Large intestine (tissue), 3 donors: ENCODE results near the gene AVPR2. TPM values are rescaled to one million over a fixed set of nuclear protein-coding genes. Genes with fewer than 3 reads are reported as not detected.

Source experiments
- DNase-seq, 2 donors: peaks; one replicate each; pipeline versions ENCODE4 v3.0.0 to v3.0.0-alpha.2; 2013
- H3K27ac ChIP-seq: one replicate; pipeline ENCODE4 v1.5.1; 2013; ENCODE audit warnings: low read length
- H3K27me3 ChIP-seq: 2 replicates; pipeline ENCODE4 v1.6.1; 2013; ENCODE audit warnings: low read length; ENCODE audit not compliant: control insufficient read depth, insufficient read depth
- H3K36me3 ChIP-seq: 2 replicates; pipeline ENCODE4 v1.6.1; 2013; ENCODE audit warnings: low read length; ENCODE audit not compliant: control insufficient read depth, insufficient read depth
- H3K4me1 ChIP-seq: one replicate; pipeline ENCODE4 v1.6.1; 2013; ENCODE audit warnings: low read length; ENCODE audit not compliant: control insufficient read depth, insufficient read depth
- H3K4me3 ChIP-seq: one replicate; pipeline ENCODE4 v1.5.1; 2013; ENCODE audit warnings: low read length
- H3K9me3 ChIP-seq: one replicate; pipeline ENCODE4 v1.6.1; 2013; ENCODE audit warnings: mild to moderate bottlenecking, low read depth, low read length, moderate library complexity; ENCODE audit not compliant: control insufficient read depth
- WGBS: methylation state at CpG from one replicate; pipeline ENCODE4 v1.1.5; 2013; ENCODE audit warnings: low lambda C conversion rate; ENCODE audit not compliant: insufficient coverage; 5-methylcytosine and 5-hydroxymethylcytosine counted together
- polyA plus RNA-seq: library from polyadenylated mRNA; unstranded; fragments of 120-200 nt; gene quantifications from one replicate; pipeline ENCODE4 v1.2.1, GENCODE V29; 2013

The AVPR2 gene
- polyA plus RNA-seq, 1 donor = 0.28 TPM

DNA sequence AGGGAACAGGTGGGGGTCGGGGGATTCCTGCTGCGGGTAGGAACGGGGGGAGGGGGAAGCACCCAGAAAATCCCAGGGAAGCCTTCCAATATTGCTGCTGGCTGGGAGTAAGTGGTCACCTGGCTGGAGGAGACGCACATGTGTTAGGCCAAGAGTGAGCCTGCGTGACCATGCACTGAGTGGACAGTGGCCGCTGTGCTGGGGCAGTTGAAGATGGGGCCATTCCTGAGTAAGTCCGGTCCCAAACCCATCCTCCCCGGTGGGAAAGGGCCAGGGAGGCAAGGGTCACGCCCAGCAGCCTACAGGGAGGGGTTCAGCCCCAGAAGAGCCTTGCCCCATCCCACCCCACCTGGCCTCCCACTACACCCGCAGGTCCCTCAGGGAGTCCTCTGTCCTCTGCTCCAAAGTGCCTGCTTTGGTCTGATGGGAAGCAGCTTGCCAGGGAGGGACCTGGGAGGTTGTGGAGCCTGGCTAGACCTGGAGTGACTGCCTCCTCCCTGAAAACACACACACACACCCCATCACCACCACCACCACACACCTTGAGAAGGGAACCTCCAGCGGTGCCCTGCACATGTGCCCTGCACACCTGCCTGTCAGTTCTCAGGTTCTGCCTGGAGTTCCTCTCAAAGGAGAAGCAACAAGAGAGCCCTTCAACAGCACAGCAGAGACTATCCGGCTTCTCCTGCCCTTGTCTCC, 24.6 kb upstream of the AVPR2 start:
- peaks cover 47% of the 10 kb centered on the region for H3K27me3 ChIP-seq
- no peaks in the 10 kb centered on the region for H3K36me3 ChIP-seq
- H3K27ac ChIP-seq = no peak overlapping the region
- peaks cover 4% of the 10 kb centered on the region for H3K4me1 ChIP-seq
- no peak for DNase-seq
- no peaks in the 10 kb centered on the region for H3K9me3 ChIP-seq
- no peak overlapping the region for H3K4me3 ChIP-seq
- no CpG with 5 or more reads among the region's 12 CpGs for WGBS

DNA sequence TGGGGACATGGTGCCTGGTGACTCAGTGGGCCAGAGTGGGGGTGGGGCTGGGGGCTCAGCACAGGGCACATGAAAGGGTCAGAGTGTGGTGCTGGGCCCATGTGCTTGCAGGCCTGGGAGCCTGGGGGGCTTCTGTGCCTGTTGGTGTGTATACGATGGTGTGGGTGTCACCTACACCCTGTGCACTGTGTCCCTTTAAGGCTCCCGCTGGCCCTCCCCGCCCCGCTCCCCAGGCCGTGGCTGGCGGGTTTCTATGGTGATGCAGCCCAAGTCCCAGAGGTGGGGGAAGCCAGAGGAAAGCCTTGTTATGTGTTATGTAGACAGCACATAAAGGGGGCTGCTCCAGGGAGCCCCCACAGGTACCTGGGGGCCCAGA, 24.0 kb upstream of the AVPR2 start:
- DNase-seq = no peak
- no peak overlapping the region for H3K4me3 ChIP-seq
- H3K27ac ChIP-seq = no peak overlapping the region
- peaks cover 53% of the 10 kb centered on the region for H3K27me3 ChIP-seq
- peaks cover 3% of the 10 kb centered on the region for H3K9me3 ChIP-seq
- WGBS = no CpG with 5 or more reads among the region's 6 CpGs
- H3K36me3 ChIP-seq = no peaks in the 10 kb centered on the region
- H3K4me1 ChIP-seq = peaks cover 4% of the 10 kb centered on the region

DNA sequence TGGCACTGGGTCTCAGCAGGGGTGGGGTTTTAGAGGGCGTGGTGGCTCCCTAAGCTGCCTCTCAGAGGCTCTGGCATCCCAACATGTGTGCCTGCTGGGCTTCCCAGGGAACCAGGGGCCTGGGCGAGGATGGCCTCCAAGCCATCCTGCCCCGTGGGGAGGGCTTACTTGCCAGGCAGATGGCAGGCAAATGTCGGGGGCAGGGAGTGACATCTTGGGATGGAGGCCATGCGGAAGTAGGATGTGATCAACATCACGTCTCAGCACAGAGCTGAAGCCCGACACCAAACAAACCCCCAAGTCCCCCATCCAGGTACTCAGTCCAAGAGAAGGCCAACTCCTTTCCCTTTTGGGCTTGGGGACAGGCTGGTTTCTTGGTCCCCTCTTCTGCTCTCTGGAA, 23.2 kb upstream of the AVPR2 start:
- Histone ChIP-seq H3K27me3 (peaks cover 57% of the 10 kb centered on the region), H3K4me1 (peaks cover 4% of the 10 kb centered on the region), H3K27ac (no peak overlapping the region), H3K9me3 (peaks cover 3% of the 10 kb centered on the region), H3K36me3 (no peaks in the 10 kb centered on the region), H3K4me3 (no peak overlapping the region)
- no CpG with 5 or more reads among the region's 7 CpGs for WGBS
- DNase-seq = no peak

DNA sequence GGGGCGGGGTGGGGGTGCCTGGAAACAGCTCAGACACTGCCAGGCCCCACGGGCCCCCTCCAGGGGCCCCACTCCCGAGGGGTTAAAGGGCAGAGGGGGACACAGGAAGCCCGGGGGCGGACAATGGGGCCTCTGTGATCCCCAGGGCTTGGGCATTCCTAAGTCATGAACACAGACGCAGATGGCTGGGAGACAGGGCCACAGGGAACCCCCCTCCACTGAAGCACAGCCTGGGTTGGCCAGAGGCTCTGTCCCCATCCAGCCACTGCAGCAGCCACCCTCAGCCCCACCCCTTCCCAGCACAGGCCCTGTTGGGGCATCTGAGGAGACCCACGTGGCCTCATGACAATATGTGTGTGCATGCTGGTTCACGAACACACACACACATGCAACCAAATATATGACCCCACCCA, 22.4 kb upstream of the AVPR2 start:
- H3K4me3 ChIP-seq = no peak overlapping the region
- peaks cover 65% of the 10 kb centered on the region for H3K27me3 ChIP-seq
- no peaks in the 10 kb centered on the region for H3K36me3 ChIP-seq
- DNase-seq = peak in 1 of 2 donors; percentile 57
- H3K27ac ChIP-seq = no peak overlapping the region
- no CpG with 5 or more reads among the region's 8 CpGs for WGBS
- peaks cover 4% of the 10 kb centered on the region for H3K4me1 ChIP-seq
- peaks cover 3% of the 10 kb centered on the region for H3K9me3 ChIP-seq

- WGBS = no CpG with 5 or more reads among the region's 7 CpGs
- H3K4me3 ChIP-seq = no peak overlapping the region
- DNase-seq = no peak
- peaks cover 69% of the 10 kb centered on the region for H3K27me3 ChIP-seq
- H3K36me3 ChIP-seq = no peaks in the 10 kb centered on the region
- H3K9me3 ChIP-seq = peaks cover 3% of the 10 kb centered on the region
- H3K27ac ChIP-seq = no peak overlapping the region
- H3K4me1 ChIP-seq = peaks cover 4% of the 10 kb centered on the region
Observed at GRCh38 chrX:153882557-153882956, 21.9 kb upstream of the AVPR2 start.

DNA sequence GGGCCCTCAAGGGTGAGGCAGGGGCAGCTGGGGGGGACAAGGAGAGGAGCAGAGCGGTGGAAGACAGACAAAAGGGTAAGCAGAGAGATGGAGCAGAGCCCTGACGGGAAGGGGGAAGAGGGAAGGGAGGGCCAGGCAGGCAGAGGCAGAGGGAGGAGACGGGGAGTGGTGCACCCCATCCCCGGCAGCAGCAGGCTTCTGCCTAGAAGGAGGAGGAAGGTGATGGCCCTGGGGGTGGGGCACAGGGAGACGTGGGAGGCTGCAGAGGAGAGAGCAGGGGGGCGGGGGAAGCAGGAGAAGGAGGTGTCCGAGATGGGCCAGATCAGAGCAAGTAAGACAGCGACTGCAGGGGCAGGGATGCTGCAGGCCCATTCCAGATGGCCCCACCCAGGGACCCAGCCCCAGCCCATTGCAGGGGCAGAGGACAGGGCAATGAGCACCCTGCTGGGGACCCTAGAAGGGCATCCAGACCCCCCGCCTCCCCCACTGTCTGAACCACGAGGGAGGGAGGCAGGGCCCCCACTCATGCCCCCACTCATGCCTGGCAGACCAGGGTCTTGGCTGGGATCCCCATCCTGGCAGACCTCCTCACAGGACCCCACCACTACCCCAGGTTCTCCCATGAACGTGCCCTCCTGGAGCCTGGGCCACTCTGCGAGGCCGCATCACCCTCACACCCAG, 21.2 kb upstream of the AVPR2 start:
- H3K36me3 ChIP-seq = no peaks in the 10 kb centered on the region
- peaks cover 72% of the 10 kb centered on the region for H3K27me3 ChIP-seq
- no peak for DNase-seq
- H3K4me3 ChIP-seq = no peak overlapping the region
- H3K4me1 ChIP-seq = peaks cover 4% of the 10 kb centered on the region
- no CpG with 5 or more reads among the region's 13 CpGs for WGBS
- no peak overlapping the region for H3K27ac ChIP-seq
- peaks cover 3% of the 10 kb centered on the region for H3K9me3 ChIP-seq

DNA sequence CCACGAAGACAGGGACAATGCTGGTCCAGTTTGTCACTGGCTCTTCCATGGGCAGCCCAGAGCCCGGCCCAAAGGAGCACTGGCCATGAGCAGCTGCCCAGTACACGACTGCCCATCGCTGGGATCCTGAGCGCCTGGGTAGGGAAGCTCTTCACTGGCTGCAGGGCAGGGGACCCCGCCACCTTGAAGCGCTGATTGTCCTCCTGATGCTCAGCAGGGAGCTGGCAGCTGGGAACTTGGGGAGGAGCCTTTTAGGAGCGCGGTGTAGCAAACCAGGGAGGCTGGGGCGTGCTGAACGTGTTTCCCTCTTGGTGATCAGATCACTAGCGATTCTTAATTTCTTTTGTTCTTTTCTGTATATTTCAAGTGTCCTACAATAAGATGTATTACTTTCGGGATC, 20.3 kb upstream of the AVPR2 start:
- no peak for DNase-seq
- Histone ChIP-seq H3K9me3 (peaks cover 3% of the 10 kb centered on the region), H3K36me3 (no peaks in the 10 kb centered on the region), H3K27ac (no peak overlapping the region), H3K4me1 (peaks cover 4% of the 10 kb centered on the region), H3K4me3 (no peak overlapping the region), H3K27me3 (peaks cover 67% of the 10 kb centered on the region)
- WGBS = no CpG with 5 or more reads among the region's 13 CpGs

GRCh38 chrX:153884590-153884989, 19.9 kb upstream of the AVPR2 start:
- no CpG with 5 or more reads among the region's 6 CpGs for WGBS
- H3K27ac ChIP-seq = no peak overlapping the region
- peaks cover 66% of the 10 kb centered on the region for H3K27me3 ChIP-seq

DNA sequence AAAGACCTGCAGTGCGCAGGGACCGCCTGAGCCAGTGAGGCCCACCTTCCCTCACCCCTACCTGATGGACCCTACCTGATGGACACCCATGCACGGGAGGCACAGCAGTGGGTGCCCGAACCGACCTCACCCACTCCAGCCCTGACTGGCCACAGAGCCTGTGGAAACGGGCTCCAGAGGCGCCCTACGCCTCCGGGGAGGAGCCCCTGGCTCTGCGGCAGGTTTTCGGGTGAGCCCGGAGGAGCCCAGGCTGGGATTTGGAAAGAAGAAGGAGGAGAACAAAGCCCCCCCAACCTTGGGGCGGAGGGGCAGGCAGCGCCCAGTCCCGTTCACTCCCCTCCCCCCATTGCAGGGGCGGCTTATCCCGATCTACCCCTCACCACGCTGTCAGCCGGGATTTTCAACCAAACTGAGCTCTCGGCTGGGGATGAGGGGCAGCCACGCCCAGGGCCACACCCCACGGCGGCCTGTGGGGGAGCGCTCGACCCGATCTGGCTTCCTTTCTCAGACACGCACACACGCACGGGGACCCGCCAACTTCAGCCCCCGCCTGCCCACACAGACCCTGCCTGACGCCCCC, 19.2 kb upstream of the AVPR2 start:
- H3K4me1 ChIP-seq = peaks cover 4% of the 10 kb centered on the region
- no CpG with 5 or more reads among the region's 32 CpGs for WGBS
- H3K4me3 ChIP-seq = no peak overlapping the region

More at GRCh38 chrX:153884590-153884989, 19.9 kb upstream of the AVPR2 start:
- H3K9me3 ChIP-seq = peaks cover 3% of the 10 kb centered on the region
- H3K36me3 ChIP-seq = no peaks in the 10 kb centered on the region
- H3K4me3 ChIP-seq = no peak overlapping the region
- H3K4me1 ChIP-seq = peaks cover 4% of the 10 kb centered on the region
- DNase-seq = no peak

GRCh38 chrX:153885968-153886903, 18.2 kb upstream of the AVPR2 start, which contains the start of gene L1CAM:
L1CAM (minus strand) TSS chrX:153886173; CDS start chrX:153875836, 10,337 bp downstream.
- Histone ChIP-seq H3K27me3 (peaks cover 64% of the 10 kb centered on the region), H3K36me3 (no peaks in the 10 kb centered on the region), H3K4me1 (peaks cover 4% of the 10 kb centered on the region), H3K9me3 (peaks cover 3% of the 10 kb centered on the region), H3K4me3 (no peak within 1 kb of the TSS), H3K27ac (no peak within 1 kb of the TSS)
- no CpG with 5 or more reads among the region's 94 CpGs for WGBS
- DNase-seq = no peak

More for the DNA sequence above, 19.2 kb upstream of the AVPR2 start:
- Histone ChIP-seq H3K27me3 (peaks cover 59% of the 10 kb centered on the region), H3K27ac (no peak overlapping the region), H3K36me3 (no peaks in the 10 kb centered on the region), H3K9me3 (peaks cover 3% of the 10 kb centered on the region)
- no peak for DNase-seq
